ENCODE data around the gene REEP5. TPM values are rescaled to one million over a fixed set of nuclear protein-coding genes. Genes with fewer than 3 reads are reported as not detected.
"Not testable (repeated sequence)": the region's sequence is repeated elsewhere in the genome, so short reads cannot be mapped to it uniquely, and the experiment has no call there.

REEP5 gene
- total and polyA plus RNA-seq, 8 donors, result 18.8 to 102 (median 40.4) TPM

DNA sequence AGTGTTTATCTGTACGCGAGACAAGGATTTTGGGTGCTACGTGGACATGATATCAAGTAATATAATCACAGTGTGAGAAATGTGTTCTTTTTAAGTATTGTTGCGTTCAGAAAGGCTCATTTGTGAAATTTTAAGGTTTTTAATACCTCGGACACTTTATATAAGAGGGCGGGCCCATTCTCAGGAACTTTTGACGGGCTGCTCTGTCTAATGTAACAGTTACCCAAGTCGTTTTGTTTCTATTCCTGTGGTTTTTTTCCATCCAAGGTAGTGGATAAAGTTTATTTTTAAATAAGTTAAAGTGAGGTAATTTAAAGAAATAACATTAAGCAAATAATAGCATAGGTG is 60.4 kb downstream of the REEP5 start:
- intact Hi-C loops (cut with DNase I; ENCODE audit: low total_unique reads), result no loop called here
- TF ChIP-seq EP300 (IDR thresholded peaks at IDR 0.05) (no peak), POLR2AphosphoS5 (IDR thresholded peaks at IDR 0.05) (no peak), POLR2A (IDR thresholded peaks at IDR 0.05) (no peak)
- TF ChIP-seq, protein P1, sequence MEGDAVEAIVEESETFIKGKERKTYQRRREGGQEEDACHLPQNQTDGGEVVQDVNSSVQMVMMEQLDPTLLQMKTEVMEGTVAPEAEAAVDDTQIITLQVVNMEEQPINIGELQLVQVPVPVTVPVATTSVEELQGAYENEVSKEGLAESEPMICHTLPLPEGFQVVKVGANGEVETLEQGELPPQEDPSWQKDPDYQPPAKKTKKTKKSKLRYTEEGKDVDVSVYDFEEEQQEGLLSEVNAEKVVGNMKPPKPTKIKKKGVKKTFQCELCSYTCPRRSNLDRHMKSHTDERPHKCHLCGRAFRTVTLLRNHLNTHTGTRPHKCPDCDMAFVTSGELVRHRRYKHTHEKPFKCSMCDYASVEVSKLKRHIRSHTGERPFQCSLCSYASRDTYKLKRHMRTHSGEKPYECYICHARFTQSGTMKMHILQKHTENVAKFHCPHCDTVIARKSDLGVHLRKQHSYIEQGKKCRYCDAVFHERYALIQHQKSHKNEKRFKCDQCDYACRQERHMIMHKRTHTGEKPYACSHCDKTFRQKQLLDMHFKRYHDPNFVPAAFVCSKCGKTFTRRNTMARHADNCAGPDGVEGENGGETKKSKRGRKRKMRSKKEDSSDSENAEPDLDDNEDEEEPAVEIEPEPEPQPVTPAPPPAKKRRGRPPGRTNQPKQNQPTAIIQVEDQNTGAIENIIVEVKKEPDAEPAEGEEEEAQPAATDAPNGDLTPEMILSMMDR (IDR thresholded peaks at IDR 0.05), result no peak
- Histone ChIP-seq H3K4me1 (peaks cover 17 to 30% (median 27%) of the 10 kb centered on the region in 4 donors), H3K9me3 (no peaks in the 10 kb centered on the region), H3K27ac (peak overlapping the region; percentile 85 to 91 (median 88)), H3K36me3 (peaks cover 20 to 38% (median 35%) of the 10 kb centered on the region in 4 donors), H3K27me3 (no peaks in the 10 kb centered on the region), H3K4me3 (peak overlapping the region; percentile 78 to 92 (median 88))
- no peak for DNase-seq
- 0 to 1% (median 0%) methylated on average over 8 of the region's 8 CpGs for WGBS, 5 donors

DNA sequence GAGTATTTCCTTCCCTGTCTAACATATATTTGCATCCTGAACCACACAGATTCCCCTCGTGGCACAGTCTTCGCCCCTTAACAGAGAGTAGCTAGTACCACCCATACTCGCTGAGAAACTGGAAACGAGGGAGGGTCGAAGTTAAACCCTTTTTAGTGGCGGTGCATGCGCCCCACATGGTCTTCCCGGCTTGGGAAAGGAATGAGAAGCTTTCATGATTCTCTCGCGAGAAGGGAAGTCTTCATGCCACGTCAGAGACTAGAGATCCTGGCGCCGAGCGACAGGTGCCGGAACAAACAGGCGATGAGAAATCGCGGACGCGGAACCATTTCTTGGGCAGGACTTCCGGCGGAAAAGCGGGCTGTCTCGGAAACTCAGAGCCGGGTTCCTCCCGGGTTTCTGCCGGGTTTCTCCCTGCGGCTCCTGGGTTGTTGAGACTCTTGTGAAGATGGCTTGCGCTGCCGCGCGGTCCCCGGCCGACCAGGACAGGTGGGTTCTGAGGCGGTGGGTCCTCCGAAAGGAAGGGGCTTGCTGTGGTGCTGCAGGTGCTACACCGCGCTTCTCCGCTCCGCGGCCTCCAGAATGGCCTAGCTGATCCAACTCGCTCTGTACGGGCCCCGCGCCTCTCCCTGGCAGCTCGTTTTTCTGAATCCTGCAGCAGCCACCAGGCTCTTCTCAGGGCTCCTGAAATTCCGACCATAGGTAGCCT is 60.9 kb downstream of the REEP5 start, which contains the start of gene SRP19:
TSS of gene SRP19 (plus strand) at position 359 of the 709 bp plus-strand sequence. CDS start at position 449, 90 bp downstream.
- Histone ChIP-seq H3K9me3 (no peaks in the 10 kb centered on the region), H3K27me3 (no peaks in the 10 kb centered on the region), H3K36me3 (peaks cover 15 to 32% (median 29%) of the 10 kb centered on the region in 4 donors), H3K4me3 (peak within 1 kb of the TSS; percentile 78 to 92 (median 88)), H3K4me1 (peaks cover 17 to 30% (median 27%) of the 10 kb centered on the region in 4 donors), H3K27ac (peak within 1 kb of the TSS; percentile 85 to 91 (median 88))
- intact Hi-C loops (cut with DNase I; ENCODE audit: low total_unique reads), result no loop called here
- TF ChIP-seq EP300 (IDR thresholded peaks at IDR 0.05) (no peak), POLR2AphosphoS5 (IDR thresholded peaks at IDR 0.05) (peak; percentile 64 to 91 (median 66)), POLR2A (IDR thresholded peaks at IDR 0.05) (peak in 2 of 4 donors; percentile 18 to 45)
- TF ChIP-seq, protein P1 (IDR thresholded peaks at IDR 0.05), result no peak
- peak; percentile 96 to 99 for DNase-seq
- 1 to 2% (median 1%) methylated on average over 37 to 47 of the region's 47 CpGs for WGBS, 5 donors

DNA sequence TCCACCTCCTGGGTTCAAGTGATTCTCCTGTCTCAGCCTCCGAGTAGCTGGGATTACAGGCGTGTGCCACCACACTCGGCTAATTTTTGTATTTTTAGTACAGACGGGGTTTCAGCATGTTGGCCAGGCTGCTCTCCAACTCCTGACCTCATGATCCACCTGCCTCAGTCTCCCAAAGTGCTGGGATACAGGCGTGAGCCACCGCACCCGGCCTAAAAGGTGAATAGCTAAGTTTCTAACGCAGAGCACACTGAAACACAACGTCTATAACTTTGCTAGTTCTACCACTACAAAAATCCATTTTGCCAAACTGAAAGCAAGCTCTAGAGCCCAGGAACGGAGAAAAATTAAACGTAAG is 61.5 kb downstream of the REEP5 start:
- peaks cover 12 to 27% (median 24%) of the 10 kb centered on the region in 4 donors for H3K36me3 ChIP-seq
- 78 to 81% (median 78%) methylated on average over 11 of the region's 11 CpGs for WGBS, 5 donors
- peak overlapping the region; percentile 78 to 92 (median 88) for H3K4me3 ChIP-seq
- H3K4me1 ChIP-seq, result peaks cover 17 to 30% (median 27%) of the 10 kb centered on the region in 4 donors
- intact Hi-C loops (cut with DNase I; ENCODE audit: low total_unique reads); H3K9me3 ChIP-seq; H3K27me3 ChIP-seq; DNase-seq: not testable (repeated sequence)
- peak overlapping the region in 4 of 5 donors; percentile 85 to 91 (median 88) for H3K27ac ChIP-seq

DNA sequence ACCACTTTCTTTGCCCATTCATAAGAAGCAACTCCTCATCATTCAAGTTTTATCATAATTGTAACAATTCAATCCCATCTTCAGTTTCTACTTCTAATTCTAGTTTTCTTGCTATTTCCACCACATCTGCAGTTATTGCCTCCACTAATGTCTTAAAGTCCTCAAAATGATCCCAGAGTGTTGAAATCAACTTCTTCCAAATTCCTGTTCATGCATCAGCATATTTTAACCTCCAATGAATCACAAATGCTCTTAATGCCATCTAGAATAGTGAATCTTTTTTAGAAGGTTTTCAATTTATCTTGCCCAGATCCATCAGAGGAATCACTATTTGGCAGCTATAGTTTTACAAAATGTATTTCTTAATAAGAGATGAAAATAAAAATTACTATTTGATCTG is 64.2 kb downstream of the REEP5 start:
- TF ChIP-seq, protein P1 (IDR thresholded peaks at IDR 0.05), result no peak
- TF ChIP-seq POLR2A (IDR thresholded peaks at IDR 0.05) (no peak), POLR2AphosphoS5 (IDR thresholded peaks at IDR 0.05) (no peak), EP300 (IDR thresholded peaks at IDR 0.05) (no peak)

DNA sequence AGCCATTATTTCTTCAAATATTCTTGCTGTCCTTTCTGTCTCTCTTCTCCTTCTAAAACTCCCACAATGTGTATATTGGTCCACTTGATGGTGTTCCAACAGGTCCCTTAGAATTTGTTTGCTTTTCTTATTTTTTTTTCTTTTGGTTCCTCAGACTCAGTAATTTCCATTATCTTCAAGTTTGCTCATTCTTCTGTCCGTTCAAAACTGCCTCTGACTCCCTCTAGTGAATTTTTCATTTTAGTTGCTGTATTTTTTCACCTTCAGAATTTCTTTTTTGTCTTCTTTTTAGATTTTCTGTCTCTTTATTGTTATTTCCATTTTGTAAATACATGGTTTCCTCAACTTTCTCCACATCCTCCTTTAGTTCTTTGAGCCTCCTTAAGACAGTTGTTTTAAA is 67.4 kb downstream of the REEP5 start:
- TF ChIP-seq, protein P1 (IDR thresholded peaks at IDR 0.05), result no peak
- TF ChIP-seq POLR2AphosphoS5 (IDR thresholded peaks at IDR 0.05), result no peak
- no peak for TF ChIP-seq EP300 (IDR thresholded peaks at IDR 0.05)
- TF ChIP-seq POLR2A (IDR thresholded peaks at IDR 0.05), result no peak
- 50 to 67% (median 52%) methylated on average over 1 of the region's 1 CpG for WGBS, 5 donors

More for the DNA sequence above, 64.2 kb downstream of the REEP5 start:
- H3K4me1 ChIP-seq, result peaks cover 14 to 19% (median 17%) of the 10 kb centered on the region in 4 donors
- H3K27me3 ChIP-seq, result peaks cover 0 to 6% (median 0%) of the 10 kb centered on the region in 3 donors
- no peak overlapping the region for H3K4me3 ChIP-seq
- H3K36me3 ChIP-seq, result peaks cover 0 to under 1% (median under 1%) of the 10 kb centered on the region in 4 donors
- intact Hi-C loops (cut with DNase I; ENCODE audit: low total_unique reads), result no loop called here
- DNase-seq, result no peak
- no peak overlapping the region for H3K27ac ChIP-seq
- H3K9me3 ChIP-seq, result no peaks in the 10 kb centered on the region

More for the DNA sequence above, 67.4 kb downstream of the REEP5 start:
- Histone ChIP-seq H3K4me1 (no peaks in the 10 kb centered on the region), H3K36me3 (no peaks in the 10 kb centered on the region), H3K4me3 (no peak overlapping the region), H3K27ac (no peak overlapping the region), H3K27me3 (peaks cover 0 to 6% (median 0%) of the 10 kb centered on the region in 3 donors), H3K9me3 (no peaks in the 10 kb centered on the region)
- intact Hi-C loops (cut with DNase I; ENCODE audit: low total_unique reads), result no loop called here
- DNase-seq, result no peak

Measured in stomach (tissue), 9 donors.